ENCODE measurements around the gene SPATS2L.

Gene SPATS2L

DNA sequence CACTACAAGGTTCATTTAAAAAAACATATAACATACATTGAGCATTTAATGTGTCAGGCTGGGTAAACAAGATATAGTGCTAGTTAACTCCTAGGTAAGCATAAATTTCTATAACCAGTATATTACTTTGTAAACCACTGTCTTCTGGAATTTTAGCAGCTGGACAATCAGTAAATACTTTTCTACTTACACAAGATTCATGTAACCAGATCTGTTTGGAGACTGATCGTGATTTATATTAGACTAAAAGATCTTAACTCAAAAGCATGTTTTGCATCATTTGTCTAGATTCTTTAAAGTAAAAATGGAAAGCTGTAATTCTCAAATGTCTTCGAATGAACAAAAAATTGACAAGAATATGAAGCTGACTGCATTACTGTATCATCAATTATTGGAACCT is 218.6 kb downstream of the SPATS2L start:
- DNase-seq = no peak

DNA sequence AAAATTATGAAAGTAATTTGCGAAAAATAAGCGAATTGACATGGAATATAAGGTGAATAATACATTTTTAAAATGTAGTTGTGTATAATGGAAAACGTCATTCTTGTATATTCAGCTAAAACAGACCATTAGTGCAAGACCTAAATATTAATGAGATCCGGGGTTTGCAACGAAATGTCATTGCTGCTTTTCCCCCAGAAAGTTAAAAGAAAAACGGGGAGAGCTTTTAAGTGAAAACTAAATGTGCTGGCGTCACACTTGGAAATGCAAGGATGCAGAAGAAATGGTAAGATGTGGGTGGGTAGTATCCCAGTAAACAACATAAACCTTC is 219.0 kb downstream of the SPATS2L start:
- DNase-seq = no peak

DNA sequence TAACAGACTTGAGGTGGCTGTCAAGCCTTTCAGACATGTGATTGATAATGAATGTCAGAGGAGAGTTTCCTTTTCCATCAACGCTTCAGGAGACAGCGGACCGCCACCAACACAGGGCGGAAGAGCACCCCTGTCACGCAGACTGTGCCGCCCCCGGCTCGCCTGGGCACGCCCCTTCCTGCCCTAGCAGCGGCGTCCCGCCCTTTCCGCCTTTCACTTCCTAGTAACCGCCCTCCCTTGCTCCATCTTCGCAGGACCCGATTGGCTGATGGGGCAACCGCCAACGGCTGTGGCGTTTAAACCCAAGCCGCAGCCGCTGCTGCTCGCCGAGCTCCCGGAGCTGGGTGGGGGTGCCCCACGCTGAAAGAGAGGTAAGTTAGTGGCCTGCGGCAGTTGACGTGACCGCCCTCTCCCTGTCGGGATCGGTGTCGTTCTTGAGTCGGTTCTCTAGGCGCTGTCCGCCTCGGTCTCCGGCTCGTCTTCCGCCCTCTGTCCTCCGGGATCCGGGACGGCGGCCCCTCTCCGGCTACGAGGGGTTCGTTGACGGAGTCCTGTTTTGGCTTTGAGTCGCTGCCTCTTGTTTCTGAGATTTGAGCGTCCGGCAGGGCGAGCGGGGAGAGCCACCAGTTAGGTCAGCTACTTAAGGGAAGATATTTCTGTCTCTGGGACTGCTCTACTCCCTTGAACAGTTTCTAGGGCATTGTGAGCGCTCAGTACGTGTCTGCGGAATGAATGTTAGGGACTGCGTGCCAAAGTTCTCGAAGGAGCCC is 219.6 kb downstream of the SPATS2L start, which contains the start of gene SGO2:
Gene SGO2 (plus strand): TSS at position 326 of the 770 bp plus-strand sequence. CDS start 6,769 bp downstream, outside the sequence.
- DNase-seq = peak; percentile 93

DNA sequence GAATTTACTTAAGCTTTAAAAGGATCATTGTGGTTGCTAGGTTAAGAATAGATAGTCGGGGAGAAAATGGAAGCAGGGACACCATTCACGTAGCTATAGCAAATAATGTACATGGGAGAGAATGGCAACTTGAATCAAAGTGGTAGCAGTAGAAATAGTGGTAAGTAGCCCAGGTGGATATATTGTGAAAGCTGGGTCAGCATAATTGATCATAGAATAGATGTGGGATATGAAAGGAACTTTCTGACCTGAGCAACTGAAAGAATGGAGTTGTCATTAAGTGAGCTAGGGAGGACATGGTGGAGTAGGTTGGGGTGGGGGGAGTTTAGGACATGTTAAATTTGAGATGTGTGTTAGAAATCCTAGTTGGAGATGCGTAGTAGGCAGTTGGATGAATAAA is 221.7 kb downstream of the SPATS2L start:
- no peak for DNase-seq

All from NCI-H1436 (cell line).